Spleen (tissue), 7 donors: ENCODE data around the gene OR5AN1.

Experiments
- POLR2A ChIP-seq, 3 donors: fragments of 450-650 bp; IDR thresholded peaks; one replicate each; pipeline ENCODE4 v1.5.1; 2017; ENCODE audit warnings: antibody characterized with exemption in 3 of 3, mild to moderate bottlenecking in 1 of 3
- POLR2AphosphoS5 ChIP-seq, 3 donors: sonication (generic); formaldehyde crosslinking; IDR thresholded peaks; one replicate each; pipeline ENCODE4 v1.5.1; 2017; ENCODE audit warnings: antibody characterized with exemption in 3 of 3
- TF ChIP-seq, protein P1 (sequence below), 11 experiments: fragments of 200-600 bp in 7 of 11; fragments of 450-650 bp in 4 of 11; sonication (generic) in 4 of 11; IDR thresholded peaks in 8 of 11; conservative IDR thresholded peaks in 3 of 11; 1 replicate in 7 of 11; 2 replicates in 4 of 11; pipeline versions ENCODE4 v1.4.0 to v1.8.0; 2016 to 2021; ENCODE audit warnings: antibody characterized with exemption in 11 of 11, inconsistent platforms in 4 of 11, mild to moderate bottlenecking in 1 of 11
- donor health status: DM: no; HTN: no; CAD: no; lungs with moderate emphysema.
- donor health status: DM: no; HTN: no; CAD: no.
- donor health status: DM: no; HTN: no; CAD: no.

DNA sequence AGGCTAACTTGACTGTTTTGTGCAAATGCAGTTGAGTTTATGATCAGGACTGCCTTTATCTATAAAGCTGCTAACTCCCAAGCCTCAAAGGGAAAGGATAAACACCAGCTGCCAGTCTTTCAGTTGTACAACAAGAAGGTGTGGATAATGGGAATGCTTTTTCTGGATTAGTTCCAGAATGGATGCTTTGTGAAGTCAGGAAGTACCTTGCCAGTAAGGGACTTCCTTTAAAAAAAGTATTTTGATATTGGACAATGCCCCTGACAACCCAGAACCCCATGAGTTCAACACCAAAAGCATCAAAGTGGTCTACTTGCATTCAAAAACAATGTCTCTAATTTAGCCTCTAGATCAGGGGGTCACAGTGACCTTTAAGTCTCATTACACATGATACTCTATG is 35.5 kb downstream of the OR5AN1 start:
- TF ChIP-seq, protein P1, sequence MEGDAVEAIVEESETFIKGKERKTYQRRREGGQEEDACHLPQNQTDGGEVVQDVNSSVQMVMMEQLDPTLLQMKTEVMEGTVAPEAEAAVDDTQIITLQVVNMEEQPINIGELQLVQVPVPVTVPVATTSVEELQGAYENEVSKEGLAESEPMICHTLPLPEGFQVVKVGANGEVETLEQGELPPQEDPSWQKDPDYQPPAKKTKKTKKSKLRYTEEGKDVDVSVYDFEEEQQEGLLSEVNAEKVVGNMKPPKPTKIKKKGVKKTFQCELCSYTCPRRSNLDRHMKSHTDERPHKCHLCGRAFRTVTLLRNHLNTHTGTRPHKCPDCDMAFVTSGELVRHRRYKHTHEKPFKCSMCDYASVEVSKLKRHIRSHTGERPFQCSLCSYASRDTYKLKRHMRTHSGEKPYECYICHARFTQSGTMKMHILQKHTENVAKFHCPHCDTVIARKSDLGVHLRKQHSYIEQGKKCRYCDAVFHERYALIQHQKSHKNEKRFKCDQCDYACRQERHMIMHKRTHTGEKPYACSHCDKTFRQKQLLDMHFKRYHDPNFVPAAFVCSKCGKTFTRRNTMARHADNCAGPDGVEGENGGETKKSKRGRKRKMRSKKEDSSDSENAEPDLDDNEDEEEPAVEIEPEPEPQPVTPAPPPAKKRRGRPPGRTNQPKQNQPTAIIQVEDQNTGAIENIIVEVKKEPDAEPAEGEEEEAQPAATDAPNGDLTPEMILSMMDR (IDR thresholded peaks at IDR 0.05 in 8 of 11, conservative IDR thresholded peaks at IDR 0.05 in 3 of 11): no peak
- no peak for TF ChIP-seq POLR2A (IDR thresholded peaks at IDR 0.05)
- no peak for TF ChIP-seq POLR2AphosphoS5 (IDR thresholded peaks at IDR 0.05)
